HG03575 (cell line): ENCODE data around the gene NFKBIB.
"Not testable (repeated sequence)": the region's sequence is repeated elsewhere in the genome, so short reads cannot be mapped to it uniquely, and the experiment has no call there.

Experiments
- ATAC-seq: cut with Tn5 transposase; IDR thresholded peaks from one replicate; pipeline ENCODE4 v1.9.1; 2021; ENCODE audit not compliant: unreplicated experiment, insufficient number of reproducible peaks, low FRiP score; ENCODE audit errors: extremely low read depth

Gene NFKBIB

GRCh38 chr19:38899447-38900201, at the start of gene NFKBIB, which contains the start of gene SIRT2:
Gene NFKBIB, plus strand, starts transcription at chr19:38899969. Its CDS starts 64 bp downstream, at chr19:38900033.
Gene SIRT2, minus strand, starts transcription at chr19:38899618. Its CDS starts 97 bp downstream, at chr19:38899521.
- ATAC-seq, result peak; percentile 75

GRCh38 chr19:38850436-38850975, 49.3 kb upstream of the NFKBIB start:
- peak; percentile 67 for ATAC-seq

- ATAC-seq, result no peak
Observed at GRCh38 chr19:38850976-38851621, 48.7 kb upstream of the NFKBIB start.

- ATAC-seq, result no peak
Observed at GRCh38 chr19:38851622-38852230, 48.0 kb upstream of the NFKBIB start.

- no peak for ATAC-seq
Observed at GRCh38 chr19:38852231-38853044, 47.3 kb upstream of the NFKBIB start.

- no peak for ATAC-seq
Observed at GRCh38 chr19:38853214-38853613, 46.6 kb upstream of the NFKBIB start.

GRCh38 chr19:38854961-38855360, 44.8 kb upstream of the NFKBIB start:
- ATAC-seq, result not testable (repeated sequence)

GRCh38 chr19:38855751-38856150, 44.0 kb upstream of the NFKBIB start:
- not testable (repeated sequence) for ATAC-seq

- ATAC-seq, result no peak
Observed at GRCh38 chr19:38856813-38857212, 43.0 kb upstream of the NFKBIB start.

- ATAC-seq, result not testable (repeated sequence)
Observed at GRCh38 chr19:38859631-38860204, 40.1 kb upstream of the NFKBIB start.

GRCh38 chr19:38861368-38861767, 38.4 kb upstream of the NFKBIB start:
- ATAC-seq, result no peak

GRCh38 chr19:38862321-38863059, 37.3 kb upstream of the NFKBIB start:
- no peak for ATAC-seq

- ATAC-seq, result no peak
Observed at GRCh38 chr19:38867171-38867780, 32.5 kb upstream of the NFKBIB start.

GRCh38 chr19:38868551-38868950, 31.2 kb upstream of the NFKBIB start:
- ATAC-seq, result no peak

- ATAC-seq, result no peak
Observed at GRCh38 chr19:38869160-38869835, 30.5 kb upstream of the NFKBIB start.

GRCh38 chr19:38869836-38870607, 29.7 kb upstream of the NFKBIB start:
- ATAC-seq, result no peak
